Smooth muscle cell (in vitro differentiated cells): ENCODE measurements around the gene SIGLEC12. TPM values are rescaled to one million over a fixed set of nuclear protein-coding genes. Genes with fewer than 3 reads are reported as not detected.
"Not testable (repeated sequence)": the region's sequence is repeated elsewhere in the genome, so short reads cannot be mapped to it uniquely, and the experiment has no call there.

Source experiments
- DNase-seq: peaks from one replicate; lab custom pipeline; 2025; ENCODE audit not compliant: unreplicated experiment; lab: John Stamatoyannopoulos, UW
- H2AFZ ChIP-seq: fragments of 200-600 bp; sonication (generic); 2 replicates; pipeline ENCODE4 v1.6.0; 2016; ENCODE audit warnings: antibody characterized with exemption, low read depth, mild to moderate bottlenecking
- H3F3A ChIP-seq: fragments of 200-600 bp; sonication (generic); 2 replicates; pipeline ENCODE4 v1.6.0; 2017; ENCODE audit warnings: antibody characterized with exemption, low read depth
- H3K27ac ChIP-seq: fragments of 200-600 bp; sonication (generic); 2 replicates; pipeline ENCODE4 v1.5.1; 2016; ENCODE audit warnings: low read depth, mild to moderate bottlenecking
- H3K27me3 ChIP-seq: fragments of 200-600 bp; sonication (generic); 2 replicates; pipeline ENCODE4 v1.6.1; 2016; ENCODE audit warnings: low read depth, mild to moderate bottlenecking
- H3K36me3 ChIP-seq: fragments of 200-600 bp; sonication (generic); 2 replicates; pipeline ENCODE4 v1.5.1; 2016; ENCODE audit warnings: low read depth
- H3K4me1 ChIP-seq: fragments of 200-600 bp; sonication (generic); 2 replicates; pipeline ENCODE4 v1.5.1; 2016; ENCODE audit warnings: low read depth
- H3K4me2 ChIP-seq: fragments of 200-600 bp; sonication (generic); 2 replicates; pipeline ENCODE4 v1.6.0; 2016; ENCODE audit warnings: mild to moderate bottlenecking
- H3K4me3 ChIP-seq: fragments of 200-600 bp; sonication (generic); 2 replicates; pipeline ENCODE4 v1.5.1; 2016; ENCODE audit warnings: mild to moderate bottlenecking
- H3K79me2 ChIP-seq: fragments of 200-600 bp; sonication (generic); 2 replicates; pipeline ENCODE4 v1.6.0; 2016; ENCODE audit warnings: low read depth, mild to moderate bottlenecking
- H3K9ac ChIP-seq: fragments of 200-600 bp; sonication (generic); 2 replicates; pipeline ENCODE4 v1.6.0; 2016; ENCODE audit warnings: low read depth
- H3K9me3 ChIP-seq: fragments of 200-600 bp; sonication (generic); replicated peaks from 2 replicates; pipeline ENCODE4 v1.5.1; 2016; ENCODE audit warnings: low read depth
- H4K20me1 ChIP-seq: fragments of 200-600 bp; sonication (generic); 2 replicates; pipeline ENCODE4 v1.6.0; 2016; ENCODE audit warnings: low read depth
- WGBS: methylation state at CpG from one replicate; pipeline ENCODE4 v1.1.7; 2016; ENCODE audit warnings: low lambda C conversion rate; 5-methylcytosine and 5-hydroxymethylcytosine counted together
- polyA plus RNA-seq: library from polyadenylated mRNA; unstranded; fragments of >200 nt; fragmentation: Nextera tagmentation; extraction: Ambion mirVana; gene quantifications from 2 replicates; pipeline ENCODE4 v1.2.1, GENCODE V29; 2016
- total RNA-seq: library from RNA; depleted of rRNA; stranded (reverse); fragments of >200 nt; gene quantifications from 2 replicates; pipeline ENCODE4 v1.2.3, GENCODE V29; 2014
- TF ChIP-seq, protein P1 (sequence below): fragments of 200-600 bp; sonication (generic); IDR thresholded peaks from 2 replicates; pipeline ENCODE4 v1.5.1; 2017; ENCODE audit warnings: borderline replicate concordance, mild to moderate bottlenecking, antibody characterized with exemption; ENCODE audit not compliant: insufficient read depth, poor library complexity, severe bottlenecking

SIGLEC12 gene
- total and polyA plus RNA-seq, 2 experiments from 2014 or later, result not detected

DNA sequence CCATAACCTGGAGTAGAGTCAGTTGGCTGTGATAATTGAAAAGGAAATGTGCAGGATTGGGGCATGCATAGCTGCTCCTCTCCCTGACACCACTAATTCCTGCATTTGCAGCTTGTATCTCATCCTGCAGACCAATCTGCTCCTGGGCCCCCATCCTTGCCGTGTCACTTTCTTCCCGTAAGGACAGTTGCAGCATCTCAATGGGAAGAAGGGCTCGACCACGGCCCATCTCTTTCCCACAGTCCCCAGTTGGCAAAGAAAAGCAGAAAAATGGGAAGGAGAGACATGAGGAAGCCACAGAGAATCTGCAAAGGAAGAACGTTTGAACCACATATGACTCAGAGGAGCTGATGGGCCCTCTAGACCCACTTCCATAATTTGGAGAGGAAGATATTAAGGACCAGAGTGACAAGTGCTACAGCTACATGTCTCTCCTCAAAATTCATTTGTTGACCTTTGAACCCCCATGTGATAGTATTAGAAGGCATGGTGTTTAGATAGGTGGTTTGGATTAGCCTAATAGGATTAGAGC is 1.8 kb upstream of the SIGLEC12 start:
- WGBS, result 79% methylated on average over 5 of the region's 5 CpGs

GRCh38 chr19:51500931-51501330 is 669 bp downstream of the SIGLEC12 start:
- H2AFZ ChIP-seq, H3K27me3 ChIP-seq, H3K9ac ChIP-seq, H3K27ac ChIP-seq, H4K20me1 ChIP-seq, H3F3A ChIP-seq, H3K4me3 ChIP-seq, H3K9me3 ChIP-seq, H3K36me3 ChIP-seq, H3K4me1 ChIP-seq, H3K4me2 ChIP-seq, H3K79me2 ChIP-seq, DNase-seq: not testable (repeated sequence)
- 68% methylated on average over 7 of the region's 8 CpGs for WGBS

More for the DNA sequence above, 1.8 kb upstream of the SIGLEC12 start:
- Histone ChIP-seq H3K9me3 (peaks cover 3% of the 10 kb centered on the region), H3F3A (no peaks in the 10 kb centered on the region), H3K4me2 (no peak overlapping the region), H3K4me1 (no peaks in the 10 kb centered on the region), H3K27ac (no peak overlapping the region), H3K79me2 (no peaks in the 10 kb centered on the region), H3K4me3 (no peak overlapping the region), H4K20me1 (no peaks in the 10 kb centered on the region), H3K36me3 (no peaks in the 10 kb centered on the region), H3K9ac (no peak overlapping the region), H2AFZ (no peak overlapping the region), H3K27me3 (no peaks in the 10 kb centered on the region)
- no peak for DNase-seq
- TF ChIP-seq, protein P1, sequence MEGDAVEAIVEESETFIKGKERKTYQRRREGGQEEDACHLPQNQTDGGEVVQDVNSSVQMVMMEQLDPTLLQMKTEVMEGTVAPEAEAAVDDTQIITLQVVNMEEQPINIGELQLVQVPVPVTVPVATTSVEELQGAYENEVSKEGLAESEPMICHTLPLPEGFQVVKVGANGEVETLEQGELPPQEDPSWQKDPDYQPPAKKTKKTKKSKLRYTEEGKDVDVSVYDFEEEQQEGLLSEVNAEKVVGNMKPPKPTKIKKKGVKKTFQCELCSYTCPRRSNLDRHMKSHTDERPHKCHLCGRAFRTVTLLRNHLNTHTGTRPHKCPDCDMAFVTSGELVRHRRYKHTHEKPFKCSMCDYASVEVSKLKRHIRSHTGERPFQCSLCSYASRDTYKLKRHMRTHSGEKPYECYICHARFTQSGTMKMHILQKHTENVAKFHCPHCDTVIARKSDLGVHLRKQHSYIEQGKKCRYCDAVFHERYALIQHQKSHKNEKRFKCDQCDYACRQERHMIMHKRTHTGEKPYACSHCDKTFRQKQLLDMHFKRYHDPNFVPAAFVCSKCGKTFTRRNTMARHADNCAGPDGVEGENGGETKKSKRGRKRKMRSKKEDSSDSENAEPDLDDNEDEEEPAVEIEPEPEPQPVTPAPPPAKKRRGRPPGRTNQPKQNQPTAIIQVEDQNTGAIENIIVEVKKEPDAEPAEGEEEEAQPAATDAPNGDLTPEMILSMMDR, result no peak

DNA sequence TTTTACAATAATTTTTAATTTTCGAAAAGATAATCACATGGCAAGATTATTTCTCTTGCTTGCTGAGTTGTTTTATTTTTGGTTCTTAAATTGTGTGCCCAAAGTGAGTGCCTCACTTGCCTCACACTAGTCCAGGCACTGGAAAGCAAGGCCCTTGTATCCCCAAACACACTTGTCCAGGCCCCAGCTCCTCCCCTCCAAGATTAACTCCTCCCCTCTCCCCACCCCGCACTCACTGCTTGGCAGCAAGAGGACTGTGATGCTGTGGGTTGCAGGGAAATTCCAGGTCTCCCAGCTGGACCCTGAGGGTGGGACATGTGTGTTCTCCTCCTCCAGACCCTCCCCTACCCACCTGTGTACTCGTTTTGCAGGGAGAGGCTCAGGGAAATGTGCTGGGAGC is 3.9 kb downstream of the SIGLEC12 start:
- H3K36me3 ChIP-seq, result no peaks in the 10 kb centered on the region
- H3K27ac ChIP-seq, result no peak overlapping the region
- no peaks in the 10 kb centered on the region for H3K4me1 ChIP-seq
- no peaks in the 10 kb centered on the region for H3K27me3 ChIP-seq
- no peak for DNase-seq
- H3K79me2 ChIP-seq, result no peaks in the 10 kb centered on the region
- no peak overlapping the region for H2AFZ ChIP-seq
- no peak overlapping the region for H3K9ac ChIP-seq
- no peaks in the 10 kb centered on the region for H3F3A ChIP-seq
- H3K9me3 ChIP-seq, result no peaks in the 10 kb centered on the region
- TF ChIP-seq, protein P1, result no peak
- no peaks in the 10 kb centered on the region for H4K20me1 ChIP-seq
- no peak overlapping the region for H3K4me2 ChIP-seq
- WGBS, result 49% methylated on average over 3 of the region's 3 CpGs
- no peak overlapping the region for H3K4me3 ChIP-seq

GRCh38 chr19:51493776-51494175 is 7.8 kb downstream of the SIGLEC12 start:
- Histone ChIP-seq H3K4me1 (no peaks in the 10 kb centered on the region), H3F3A (no peaks in the 10 kb centered on the region), H3K36me3 (no peaks in the 10 kb centered on the region), H2AFZ (no peak overlapping the region), H3K79me2 (no peaks in the 10 kb centered on the region), H3K27me3 (no peaks in the 10 kb centered on the region), H4K20me1 (no peaks in the 10 kb centered on the region), H3K9me3 (no peaks in the 10 kb centered on the region), H3K27ac (no peak overlapping the region), H3K4me2 (no peak overlapping the region), H3K9ac (no peak overlapping the region), H3K4me3 (no peak overlapping the region)
- 39% methylated on average over 2 of the region's 2 CpGs for WGBS
- TF ChIP-seq, protein P1, result no peak
- DNase-seq, result no peak
